Amniotic stem cell (primary cell): ENCODE data around the gene CD37.
"Not testable (repeated sequence)": the region's sequence is repeated elsewhere in the genome, so short reads cannot be mapped to it uniquely, and the experiment has no call there.

ENCODE experiments used
- DNase-seq: peaks from one replicate; lab custom pipeline; 2025; lab: John Stamatoyannopoulos, UW

The CD37 gene

DNA sequence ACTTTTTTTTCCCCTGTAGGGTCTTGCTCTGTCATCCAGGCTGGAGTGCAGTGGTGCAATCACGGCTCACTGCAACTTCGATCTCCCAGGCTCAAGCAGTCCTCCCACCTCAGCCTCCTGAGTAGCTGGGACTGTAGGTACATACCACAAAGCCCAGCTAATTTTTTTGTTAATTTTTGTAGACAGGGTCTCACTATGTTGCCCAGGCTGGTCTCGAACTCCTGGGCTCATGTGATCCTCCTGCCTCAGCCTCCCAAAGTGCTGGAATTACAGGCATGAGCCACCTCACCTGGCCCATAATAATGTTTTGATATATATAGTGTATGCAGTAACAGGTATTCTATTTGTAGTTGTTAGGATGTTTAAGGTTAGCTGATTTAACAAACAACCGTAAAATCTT is 4.0 kb upstream of the CD37 start:
- DNase-seq = not testable (repeated sequence)

DNA sequence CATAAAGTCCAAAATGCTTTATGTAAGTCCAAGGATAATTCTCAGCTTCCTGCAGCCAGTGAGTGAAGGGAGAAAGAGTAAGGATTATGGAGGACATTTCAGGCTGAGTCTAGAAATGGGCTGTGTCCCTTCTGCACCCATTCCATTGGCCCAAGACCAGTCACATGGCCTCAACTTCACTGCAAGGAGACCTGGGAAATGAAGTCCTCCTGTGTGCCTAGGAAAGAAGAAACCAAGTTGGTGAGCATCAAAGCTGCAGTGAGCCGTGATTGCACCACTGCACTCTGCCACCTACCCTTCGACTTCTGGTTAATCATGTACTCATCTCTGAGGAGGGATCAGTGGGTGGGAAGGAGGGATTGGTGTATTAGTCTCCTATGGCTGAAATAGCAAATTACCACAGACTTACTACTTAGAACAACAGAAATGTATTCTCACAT is 3.6 kb upstream of the CD37 start:
- no peak for DNase-seq

DNA sequence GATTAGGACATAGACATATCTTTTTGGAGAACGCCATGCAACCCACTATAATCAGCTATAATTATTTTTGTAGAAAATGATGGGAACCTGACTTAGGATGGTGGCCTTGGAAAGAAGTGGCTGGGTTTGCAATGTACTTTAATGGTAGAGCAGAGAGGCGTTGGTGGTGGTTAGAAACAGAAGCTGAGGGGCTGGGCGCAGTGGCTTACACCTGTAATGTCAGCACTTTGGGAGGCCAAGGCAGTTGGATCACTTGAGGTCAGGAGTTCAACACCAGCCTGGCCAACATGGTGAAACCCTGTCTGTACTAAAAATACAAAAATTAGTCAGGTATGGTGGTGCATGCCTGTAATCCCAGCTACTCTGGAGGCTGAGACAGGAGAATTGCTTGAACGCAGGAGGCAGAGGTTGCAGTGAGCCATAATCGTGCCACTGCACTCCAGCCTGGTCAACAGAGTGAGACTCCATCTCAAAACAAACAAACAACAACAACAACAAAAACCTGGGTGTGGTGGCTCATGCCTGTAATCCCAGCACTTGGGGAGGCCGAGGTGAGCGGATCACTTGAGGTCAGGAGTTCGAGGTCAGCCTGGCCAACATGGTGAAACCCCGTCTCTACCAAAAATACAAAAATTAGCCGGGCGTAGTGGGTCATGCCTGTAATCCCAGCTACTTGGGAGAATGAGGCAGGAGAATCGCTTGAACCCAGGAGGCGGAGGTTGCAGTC is 2.4 kb upstream of the CD37 start:
- DNase-seq = not testable (repeated sequence)

DNA sequence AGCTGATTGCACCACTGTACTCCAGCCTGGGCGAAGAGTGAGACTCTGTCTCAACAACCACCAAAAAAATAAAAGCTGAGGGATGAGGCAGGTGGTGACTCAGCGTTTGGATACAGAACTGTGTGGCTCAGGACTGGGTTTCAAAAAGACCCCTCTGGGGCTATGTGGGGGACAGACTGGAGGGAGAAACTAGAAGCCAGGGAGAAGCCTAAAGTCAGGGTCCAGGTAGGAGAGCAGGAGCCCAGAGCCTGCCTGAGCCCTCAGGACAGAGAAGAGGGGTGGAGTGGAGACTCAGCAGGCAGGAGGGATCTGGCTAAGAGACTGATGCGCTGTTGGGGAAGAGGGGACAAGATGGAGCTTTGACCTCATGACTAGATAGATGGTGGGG is 1.8 kb upstream of the CD37 start:
- no peak for DNase-seq

DNA sequence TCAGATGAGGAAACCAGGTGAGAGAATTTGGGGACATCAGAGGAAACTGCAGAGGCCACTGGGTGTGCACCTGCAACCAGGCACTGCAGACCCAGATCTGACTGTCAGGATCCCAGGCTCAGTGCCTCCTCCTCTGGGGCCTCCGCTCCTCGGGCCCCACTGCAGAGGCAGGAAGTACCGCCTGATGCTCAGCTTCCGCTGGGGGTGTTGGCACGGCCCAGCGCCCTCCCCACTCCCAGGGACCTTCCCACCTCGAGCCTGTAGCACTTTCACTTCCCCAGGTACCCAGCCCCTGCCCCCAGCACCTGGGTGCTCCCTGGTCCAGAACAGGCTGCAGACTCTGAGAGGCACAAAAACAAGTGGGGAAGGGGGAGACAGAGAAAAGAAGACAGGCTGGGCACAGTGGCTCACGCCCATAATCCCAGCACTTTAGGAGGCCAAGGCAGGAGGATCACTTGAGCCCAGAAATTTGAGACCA is 1.4 kb upstream of the CD37 start:
- no peak for DNase-seq

DNA sequence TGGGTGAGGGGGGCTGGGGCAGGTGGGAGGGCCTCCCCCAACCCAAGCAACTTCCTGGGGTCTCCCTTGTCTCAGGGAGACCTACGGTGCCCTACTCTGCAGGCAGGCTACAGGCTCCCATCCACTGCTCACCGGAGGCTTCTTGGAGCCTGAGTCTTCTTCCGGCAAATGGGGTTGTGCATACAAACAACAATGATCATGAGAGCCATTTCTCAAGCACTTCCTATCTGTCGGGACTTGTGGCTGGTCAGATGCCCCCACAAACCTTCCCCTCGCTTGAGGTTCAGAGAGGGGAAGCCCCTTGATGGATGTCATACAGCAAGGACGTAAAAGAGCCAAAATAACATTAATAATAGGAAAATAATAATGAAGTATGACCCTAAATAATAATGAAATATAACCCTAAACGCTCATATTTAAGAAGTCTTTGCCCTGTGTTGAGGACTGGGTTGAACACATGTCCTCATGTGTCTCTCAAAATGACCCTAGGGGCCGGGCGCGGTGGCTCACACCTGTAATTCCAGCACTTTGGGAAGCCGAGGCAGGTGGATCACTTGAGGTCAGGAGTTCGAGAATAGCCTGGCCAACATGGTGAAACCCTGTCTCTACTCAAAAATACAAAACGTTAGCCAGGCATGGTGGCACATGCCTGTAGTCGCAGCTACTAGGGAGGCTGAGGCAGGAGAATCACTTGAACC is 727 bp downstream of the CD37 start:
- DNase-seq = no peak

DNA sequence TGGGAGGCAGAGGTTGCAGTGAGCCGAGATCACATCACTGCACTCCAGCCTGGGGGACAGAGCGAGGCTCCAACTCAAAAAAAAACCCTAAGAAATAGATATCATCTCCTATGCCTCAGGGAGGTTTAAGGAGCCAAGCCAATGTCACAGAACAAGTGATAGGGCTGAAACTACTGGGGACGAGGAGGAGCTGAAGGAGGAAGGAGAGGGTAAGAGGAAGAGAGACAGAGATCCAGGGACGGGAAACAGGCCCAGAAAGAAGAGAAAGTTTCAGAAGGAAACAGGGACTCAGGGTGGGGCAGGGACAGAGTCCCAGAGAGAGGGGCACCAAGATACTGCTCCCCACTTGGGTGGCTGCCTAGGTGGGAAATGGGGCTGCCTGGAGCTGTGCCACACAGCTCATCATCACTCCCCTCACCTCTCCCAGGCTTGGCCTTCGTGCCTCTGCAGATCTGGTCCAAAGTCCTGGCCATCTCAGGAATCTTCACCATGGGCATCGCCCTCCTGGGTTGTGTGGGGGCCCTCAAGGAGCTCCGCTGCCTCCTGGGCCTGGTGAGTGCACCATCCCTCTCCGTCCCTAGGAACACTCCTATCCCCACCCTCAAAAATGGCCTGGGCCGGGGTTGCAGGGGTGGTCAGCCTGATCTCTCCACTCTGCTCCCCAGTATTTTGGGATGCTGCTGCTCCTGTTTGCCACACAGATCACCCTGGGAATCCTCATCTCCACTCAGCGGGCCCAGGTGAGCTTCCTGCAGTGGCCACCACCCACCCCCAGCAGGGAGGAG is 1.5 kb downstream of the CD37 start:
- no peak for DNase-seq

DNA sequence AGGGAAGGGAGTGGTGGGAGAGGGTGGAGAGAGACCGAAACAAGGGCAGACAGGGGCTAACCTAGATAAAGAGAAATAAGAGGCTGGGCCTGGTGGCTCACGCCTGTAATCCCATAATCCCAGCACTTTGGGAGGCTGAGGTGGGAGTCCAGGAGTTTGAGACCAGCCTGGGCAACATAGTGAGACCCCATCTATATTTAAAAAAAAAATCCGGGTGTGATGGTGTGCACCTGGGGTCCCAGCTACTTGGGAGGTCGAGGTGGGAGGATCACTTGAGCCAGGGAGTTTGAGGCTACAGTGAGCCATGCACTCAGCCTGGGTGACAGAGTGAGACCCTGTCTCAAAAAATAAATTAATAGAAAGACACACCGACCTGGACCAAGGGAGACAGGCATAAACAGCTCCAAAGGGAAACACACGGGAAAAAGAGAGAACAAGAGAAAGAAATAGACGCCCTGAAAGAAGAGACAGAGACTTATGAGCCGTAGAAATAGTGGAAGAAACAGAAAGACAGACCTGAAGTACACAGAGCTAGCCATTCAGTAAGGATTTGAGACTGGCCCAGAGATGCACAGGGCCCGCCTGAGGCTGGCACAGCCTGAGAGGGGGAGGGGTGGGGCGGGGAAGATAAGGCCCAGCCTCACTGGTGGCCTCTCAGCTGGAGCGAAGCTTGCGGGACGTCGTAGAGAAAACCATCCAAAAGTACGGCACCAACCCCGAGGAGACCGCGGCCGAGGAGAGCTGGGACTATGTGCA is 2.2 kb downstream of the CD37 start:
- DNase-seq = no peak

DNA sequence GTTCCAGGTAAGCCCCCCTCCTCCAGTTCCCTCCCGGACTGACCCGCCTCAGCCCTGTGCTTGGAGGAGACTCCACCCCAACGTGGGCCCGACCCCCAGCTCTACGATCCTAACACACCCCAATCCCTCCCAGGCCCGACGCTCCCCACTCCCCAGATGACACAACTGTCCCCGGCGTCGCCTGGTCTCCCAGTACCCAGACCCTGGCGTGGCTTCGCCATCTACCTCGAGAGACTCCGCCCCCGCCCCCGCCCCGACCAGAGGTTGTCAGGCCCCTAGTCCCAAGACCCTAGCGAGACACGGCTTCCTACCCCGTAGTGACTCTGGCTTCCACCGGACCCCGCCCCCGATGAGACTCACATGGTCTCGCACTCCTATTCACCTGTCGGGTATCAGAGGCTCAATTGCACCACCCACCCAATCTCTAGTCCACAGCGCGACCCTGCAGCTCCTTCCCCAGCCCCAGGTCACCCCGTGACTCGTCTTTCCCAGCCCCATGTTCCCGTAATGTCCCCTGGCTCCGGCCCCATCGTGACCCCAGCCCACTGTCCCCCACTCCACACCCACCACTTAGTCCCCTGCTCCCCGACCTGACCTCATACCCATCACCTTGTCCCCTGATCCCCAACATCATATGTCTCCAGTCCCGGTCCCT is 2.9 kb downstream of the CD37 start:
- DNase-seq = no peak

DNA sequence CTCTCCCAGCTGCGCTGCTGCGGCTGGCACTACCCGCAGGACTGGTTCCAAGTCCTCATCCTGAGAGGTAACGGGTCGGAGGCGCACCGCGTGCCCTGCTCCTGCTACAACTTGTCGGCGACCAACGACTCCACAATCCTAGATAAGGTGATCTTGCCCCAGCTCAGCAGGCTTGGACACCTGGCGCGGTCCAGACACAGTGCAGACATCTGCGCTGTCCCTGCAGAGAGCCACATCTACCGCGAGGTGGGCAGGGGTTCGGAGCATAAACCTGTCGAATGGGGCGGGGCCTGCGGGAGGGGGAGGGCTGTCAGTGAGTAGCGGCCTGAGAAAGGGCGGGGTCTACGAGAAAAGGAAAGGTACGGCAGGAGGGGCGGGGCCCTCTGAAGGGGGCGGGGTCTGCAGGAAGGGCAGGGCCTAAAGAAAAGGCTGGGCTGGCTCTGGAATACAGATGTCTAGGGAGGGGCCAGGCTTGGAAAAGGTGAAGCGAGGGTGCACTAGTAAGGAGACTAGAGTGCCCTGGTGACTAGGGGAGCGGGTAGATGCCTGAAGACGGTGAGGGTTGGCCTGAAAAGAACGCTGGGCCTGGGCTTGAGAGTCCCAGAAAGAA is 3.6 kb downstream of the CD37 start:
- DNase-seq = no peak

DNA sequence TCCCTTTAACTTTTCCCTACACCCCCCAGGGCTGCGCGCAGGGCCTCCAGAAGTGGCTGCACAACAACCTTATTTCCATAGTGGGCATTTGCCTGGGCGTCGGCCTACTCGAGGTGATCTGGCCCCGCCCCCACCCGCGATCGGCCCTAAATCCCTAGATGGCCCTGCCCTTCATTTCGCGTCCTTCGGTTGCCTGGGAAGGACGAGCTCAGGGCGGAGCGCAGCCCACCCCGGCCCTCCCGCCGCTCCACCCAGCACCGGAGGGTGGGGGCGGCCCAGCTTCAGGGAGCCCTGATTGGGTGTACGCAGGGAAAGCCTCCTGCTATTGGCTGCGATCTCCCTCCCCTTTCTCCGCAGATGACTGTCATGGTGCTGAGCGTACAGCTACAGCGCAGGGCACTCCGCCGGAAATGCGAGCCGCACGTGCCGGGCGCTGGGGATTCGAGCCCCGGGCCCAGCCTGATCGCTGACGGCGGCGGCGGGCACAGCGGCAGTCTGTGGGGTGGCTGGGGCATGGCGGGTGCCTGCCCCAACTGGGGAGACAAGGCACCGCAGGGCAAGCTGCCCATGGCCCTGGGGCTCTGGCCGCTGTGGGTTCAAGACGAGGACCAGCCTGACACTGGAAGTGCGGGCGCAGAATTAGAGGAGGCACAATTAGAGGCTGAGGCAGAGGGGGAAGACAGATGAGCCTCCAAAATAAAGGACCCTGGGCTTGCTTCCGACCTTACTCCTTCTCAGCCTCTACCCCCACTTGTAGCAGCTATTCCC is 4.3 kb downstream of the CD37 start:
- DNase-seq = no peak

DNA sequence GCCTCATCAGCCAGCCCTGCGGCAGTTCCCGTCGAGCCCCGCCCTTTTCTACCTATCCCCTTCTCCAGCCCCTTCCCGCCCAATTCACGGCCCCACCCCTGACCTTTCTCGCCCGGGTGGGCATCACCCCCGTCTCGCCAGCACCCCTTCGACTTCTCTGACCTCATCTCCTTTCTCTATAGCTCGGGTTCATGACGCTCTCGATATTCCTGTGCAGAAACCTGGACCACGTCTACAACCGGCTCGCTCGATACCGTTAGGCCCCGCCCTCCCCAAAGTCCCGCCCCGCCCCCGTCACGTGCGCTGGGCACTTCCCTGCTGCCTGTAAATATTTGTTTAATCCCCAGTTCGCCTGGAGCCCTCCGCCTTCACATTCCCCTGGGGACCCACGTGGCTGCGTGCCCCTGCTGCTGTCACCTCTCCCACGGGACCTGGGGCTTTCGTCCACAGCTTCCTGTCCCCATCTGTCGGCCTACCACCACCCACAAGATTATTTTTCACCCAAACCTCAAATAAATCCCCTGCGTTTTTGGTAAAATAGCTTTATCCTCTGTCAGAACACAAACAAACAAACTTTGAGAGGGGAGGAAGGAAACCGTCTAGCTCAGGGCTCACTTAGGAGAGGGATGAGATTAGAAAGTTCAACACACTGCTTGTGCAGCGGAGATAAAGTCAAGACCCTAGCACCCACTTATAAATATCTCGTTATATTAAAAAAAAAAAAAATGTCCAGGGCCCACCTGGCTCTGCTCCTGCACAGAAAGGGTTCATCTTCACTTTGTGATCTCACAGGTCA is 5.1 kb downstream of the CD37 start:
- no peak for DNase-seq

DNA sequence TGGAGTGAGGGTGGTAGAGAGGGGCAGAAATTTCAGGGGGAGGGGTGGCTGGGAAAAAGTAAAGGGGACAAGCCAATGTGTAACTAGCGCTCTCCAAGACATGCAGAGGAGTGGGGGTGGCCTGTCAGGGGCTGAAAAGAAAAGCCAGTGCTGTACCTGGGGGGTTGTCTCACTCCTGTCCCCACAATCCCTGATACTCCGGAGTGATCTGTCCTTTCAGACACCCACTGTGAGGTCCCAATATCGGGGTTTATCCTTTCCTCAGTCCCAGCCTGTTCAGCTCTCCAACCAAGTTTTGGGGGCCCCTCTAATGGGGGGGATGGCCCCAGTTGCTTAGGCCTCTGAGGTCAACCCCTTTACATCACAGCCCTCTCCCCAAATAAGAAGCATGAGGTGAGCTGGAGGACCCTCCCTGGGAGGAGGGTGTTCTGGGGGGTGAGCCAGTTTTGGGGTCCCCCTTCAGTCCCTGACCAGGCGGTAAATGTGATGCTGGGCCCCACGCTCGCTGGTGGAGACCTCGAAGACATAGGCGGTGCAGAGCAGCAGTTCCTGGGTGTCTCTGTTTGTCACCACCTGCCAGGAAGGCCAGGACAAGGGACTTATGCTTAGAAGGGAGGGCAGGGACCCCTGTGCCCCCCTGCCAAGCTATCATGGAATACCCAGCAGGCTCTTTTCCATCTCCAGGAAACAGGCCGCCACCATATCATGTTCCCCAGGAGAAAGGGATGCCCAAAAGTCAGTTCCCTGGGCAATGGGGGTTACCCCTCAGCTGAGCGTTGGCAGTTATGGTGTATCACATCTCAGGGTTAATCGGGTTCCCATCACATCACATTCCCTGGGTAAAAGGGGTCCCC is 5.9 kb downstream of the CD37 start:
- no peak for DNase-seq

DNA sequence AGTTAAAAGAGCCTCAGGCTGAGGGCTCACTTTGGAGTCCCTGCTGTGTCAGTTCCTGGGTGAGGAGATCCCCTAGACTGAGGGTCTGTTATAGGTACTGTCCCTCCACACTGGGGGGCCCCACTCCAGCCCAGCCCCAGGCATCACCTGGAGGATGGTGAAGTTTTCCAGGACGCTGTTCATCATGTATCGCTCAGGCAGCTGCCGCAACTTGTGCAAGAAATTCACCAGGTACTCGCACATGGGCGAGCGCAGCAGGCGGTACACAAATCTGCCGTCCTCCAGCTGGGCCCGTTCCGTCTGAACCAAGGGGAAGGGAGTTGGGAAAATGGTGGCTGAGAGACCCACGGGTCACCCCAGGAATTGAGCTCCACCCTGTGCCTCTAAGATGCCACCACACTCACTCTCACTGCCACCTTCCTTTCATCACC is 7.1 kb downstream of the CD37 start:
- DNase-seq = no peak

DNA sequence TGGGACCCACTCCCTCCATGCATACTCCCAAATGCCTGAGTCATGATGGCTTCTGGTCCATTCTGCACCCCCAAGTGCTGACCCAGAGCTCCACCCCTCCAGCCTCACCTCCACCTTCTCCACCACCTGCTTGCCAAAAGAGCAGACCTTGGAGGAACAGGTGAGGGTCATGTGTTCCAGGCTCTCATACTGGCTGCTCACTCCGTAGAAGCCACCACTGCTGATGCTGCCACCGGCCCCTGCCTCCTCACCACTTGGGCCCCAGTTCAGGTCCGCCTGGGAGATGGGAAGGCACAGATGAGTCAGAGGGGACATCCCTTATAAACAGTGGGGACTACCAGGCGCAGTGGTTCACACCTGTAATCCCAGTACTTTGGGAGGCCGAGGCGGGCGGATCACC is 7.9 kb downstream of the CD37 start:
- DNase-seq = no peak

DNA sequence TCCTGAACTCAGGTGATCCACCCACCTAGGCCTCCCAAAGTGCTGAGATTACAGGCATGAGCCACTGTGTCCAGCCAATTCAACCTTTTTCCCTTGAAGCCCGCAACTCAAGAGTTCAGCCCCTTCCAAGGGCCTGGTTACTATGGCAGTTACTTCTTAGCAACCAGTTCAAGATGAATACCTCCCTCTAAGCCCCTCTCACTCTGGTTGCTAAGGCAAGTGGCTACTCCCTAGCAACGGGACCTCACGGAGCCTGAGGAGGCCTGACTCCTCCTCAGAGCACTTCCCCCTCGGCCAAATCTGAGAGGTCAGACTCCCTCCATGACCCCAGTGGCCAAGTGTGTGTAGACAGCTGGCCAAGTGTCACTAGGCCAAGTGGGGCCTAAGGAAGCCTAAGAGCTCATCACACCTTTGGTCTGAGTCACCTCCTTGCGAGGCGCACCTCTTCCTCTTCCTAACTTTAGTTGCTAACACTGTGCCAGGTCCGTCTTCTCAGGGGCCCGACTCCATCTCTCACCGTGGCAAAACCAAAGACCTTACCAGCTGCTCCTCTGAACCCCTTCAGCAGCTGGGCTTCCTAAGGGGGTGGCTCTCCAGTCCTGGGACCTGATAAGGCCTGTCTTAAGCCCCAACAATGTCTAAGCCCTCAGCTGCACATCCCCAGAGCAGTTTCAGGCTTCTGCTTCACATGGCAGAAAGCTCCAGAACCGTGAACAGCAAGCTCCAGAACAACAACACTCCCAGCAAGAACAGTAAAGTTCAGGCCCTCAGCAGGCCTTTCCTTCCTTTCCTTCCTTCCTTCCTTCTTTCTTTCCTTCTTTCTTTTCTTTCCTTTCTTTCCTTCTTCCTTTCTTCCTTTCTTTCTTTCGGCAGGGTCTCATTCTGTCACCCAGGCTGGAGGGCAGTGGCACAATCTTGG is 9.6 kb downstream of the CD37 start:
- no peak for DNase-seq

DNA sequence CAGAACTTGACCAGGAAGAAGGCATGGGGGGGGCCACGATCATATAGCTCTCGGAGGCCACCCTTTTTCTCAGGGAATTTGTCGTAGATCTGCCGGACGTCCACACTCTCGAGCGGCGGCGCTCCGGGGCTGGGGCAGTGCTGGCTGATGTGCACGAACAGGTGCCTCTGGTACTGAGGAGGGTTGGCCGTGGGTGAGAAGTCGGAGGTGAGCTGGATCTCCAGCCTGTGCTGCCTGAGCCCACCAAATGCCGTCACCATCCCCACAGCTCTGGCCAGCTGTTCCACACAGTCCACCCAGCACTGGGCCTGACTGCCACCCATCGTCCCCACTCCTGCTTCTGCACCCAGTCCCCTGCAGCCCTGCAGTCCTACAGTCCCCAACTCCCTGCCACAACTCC is 12.0 kb downstream of the CD37 start:
- no peak for DNase-seq
